LHCN-M2 (cell line): ENCODE data around the gene PRADC1. TPM values are rescaled to one million over a fixed set of nuclear protein-coding genes. Genes with fewer than 3 reads are reported as not detected.
"Not testable (repeated sequence)": the region's sequence is repeated elsewhere in the genome, so short reads cannot be mapped to it uniquely, and the experiment has no call there.

Experiments
- DNase-seq: peaks from one replicate; pipeline ENCODE4 v3.0.0-alpha.2; 2012; ENCODE audit warnings: low read depth
- total RNA-seq: library from RNA; depleted of rRNA; stranded (reverse); fragments of >200 nt; gene quantifications from 2 replicates; pipeline ENCODE4 v1.2.3, GENCODE V29; 2014; rRNA removed

The PRADC1 gene
- total RNA-seq, 1 experiment from 2014 or later = 78.2 TPM

GRCh38 chr2:73205611-73206010, 27.4 kb downstream of the PRADC1 start:
- no peak for DNase-seq

GRCh38 chr2:73203055-73203681, 29.9 kb downstream of the PRADC1 start:
- DNase-seq = no peak

- DNase-seq = no peak
Measured at GRCh38 chr2:73202156-73203054, 30.6 kb downstream of the PRADC1 start, which contains the start of gene NOTO. Gene NOTO (plus strand): TSS chr2:73202574. CDS start chr2:73202667, 93 bp downstream.

- DNase-seq = not testable (repeated sequence)
Measured at GRCh38 chr2:73200281-73200680, 32.8 kb downstream of the PRADC1 start.

GRCh38 chr2:73197579-73197978, 35.5 kb downstream of the PRADC1 start:
- no peak for DNase-seq

GRCh38 chr2:73187549-73187948, 45.5 kb downstream of the PRADC1 start:
- no peak for DNase-seq

GRCh38 chr2:73185965-73186364, 47.1 kb downstream of the PRADC1 start:
- DNase-seq = no peak

Other genes with a start within 250 kb of the PRADC1 start
- gene SFXN5, start 161.5 kb downstream of the PRADC1 start, total RNA-seq = 12.9 and 13.0 TPM in 2 replicates
- gene RAB11FIP5, start 120.3 kb downstream of the PRADC1 start, total RNA-seq = 31.0 and 33.7 TPM in 2 replicates
- gene NOTO, start 30.7 kb downstream of the PRADC1 start, total RNA-seq = not detected in 2 replicates
- gene SMYD5, start 19.0 kb downstream of the PRADC1 start, total RNA-seq = 25.2 and 28.5 TPM in 2 replicates
- gene CCT7, start 1.1 kb upstream of the PRADC1 start, total RNA-seq = 452 and 463 TPM in 2 replicates
- gene FBXO41, start 51.2 kb upstream of the PRADC1 start, total RNA-seq = 4.0 and 4.8 TPM in 2 replicates
- not detected in 2 replicates for gene EGR4, start 60.3 kb upstream of the PRADC1 start, total RNA-seq
- gene ALMS1, start 152.6 kb upstream of the PRADC1 start, total RNA-seq = 16.1 and 19.7 TPM in 2 replicates